Hair follicle dermal papilla cell (primary cell): ENCODE data around the gene ATP5F1E. TPM values are rescaled to one million over a fixed set of nuclear protein-coding genes. Genes with fewer than 3 reads are reported as not detected.

Experiments used
- total RNA-seq: library from RNA; depleted of rRNA; stranded (reverse); fragments of >200 nt; gene quantifications from 2 replicates; pipeline ENCODE4 v1.2.3, GENCODE V29; 2012

Gene ATP5F1E
- 13.7 and 15.3 TPM in 2 replicates for total RNA-seq

DNA sequence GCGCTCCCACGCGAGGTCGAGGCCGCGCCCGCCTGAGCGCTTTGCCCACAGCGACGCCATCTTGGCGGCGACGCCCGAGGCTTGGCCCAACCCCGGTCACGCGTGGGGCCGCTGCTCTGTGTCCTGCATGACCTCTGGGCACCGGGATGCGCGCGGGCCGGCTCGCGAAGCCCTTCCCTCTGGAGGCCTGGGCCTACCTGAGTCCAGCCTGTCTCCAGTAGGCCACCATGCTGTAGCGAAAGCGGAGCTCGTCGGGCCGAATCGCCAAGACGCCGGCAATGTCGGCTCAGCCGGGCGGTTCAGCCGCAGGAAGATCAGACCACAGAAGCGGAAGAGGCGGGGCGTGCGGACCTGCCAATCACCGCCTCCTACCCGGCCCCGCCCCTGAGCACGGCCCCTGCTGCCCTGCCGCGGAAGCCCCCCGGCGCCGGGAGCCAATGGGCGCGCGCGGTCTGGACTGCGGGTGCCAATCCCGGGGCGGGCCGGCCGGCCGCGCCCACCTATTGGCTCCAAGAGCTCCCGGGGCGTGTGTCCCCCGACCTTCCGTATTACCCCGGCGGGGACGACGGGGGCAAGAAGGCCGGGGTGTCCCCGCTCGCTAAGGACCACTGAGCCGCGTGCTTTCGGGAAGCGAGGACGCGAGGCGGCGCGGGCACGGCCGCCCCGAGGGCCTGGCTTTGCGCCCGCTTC is at the start of gene ATP5F1E:
ATP5F1E (minus strand) TSS at position 313 of the 690 bp plus-strand sequence; CDS start at position 229, 84 bp downstream.

DNA sequence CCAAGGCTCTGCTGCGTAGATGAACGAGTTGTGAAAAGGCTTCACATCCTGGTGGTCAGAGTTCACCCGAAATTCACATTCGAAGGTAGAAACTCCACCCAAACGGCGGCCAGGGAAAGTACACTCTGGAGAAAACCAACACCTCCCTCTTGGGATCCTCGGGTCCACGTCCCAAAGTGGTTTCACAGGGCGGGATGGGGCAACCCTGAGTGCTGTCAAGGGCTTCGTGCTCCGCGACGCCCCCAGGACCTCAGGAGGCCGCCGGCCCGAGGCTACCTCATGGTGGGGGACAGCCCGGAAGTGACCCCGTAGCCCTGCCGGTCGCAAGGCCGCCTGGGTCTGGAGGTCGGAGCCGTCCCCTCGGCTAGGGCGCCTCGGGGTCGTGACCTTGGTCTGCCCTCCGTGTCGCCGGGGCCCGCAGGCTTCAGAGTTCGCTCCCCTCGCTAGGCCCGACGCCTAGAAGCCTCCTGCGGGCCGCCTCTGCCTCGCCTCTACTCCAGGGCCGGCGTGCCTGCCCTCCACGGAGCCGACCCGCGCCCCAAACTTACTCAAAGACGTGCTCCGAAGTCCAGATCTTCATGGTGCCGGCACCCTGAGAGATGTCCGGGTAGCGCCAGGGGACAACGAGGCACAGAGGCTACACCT is 10.1 kb upstream of the ATP5F1E start, which contains the start of gene PRELID3B:
PRELID3B (minus strand) TSS at position 636 of the 645 bp plus-strand sequence; CDS start at position 580, 56 bp downstream.

DNA sequence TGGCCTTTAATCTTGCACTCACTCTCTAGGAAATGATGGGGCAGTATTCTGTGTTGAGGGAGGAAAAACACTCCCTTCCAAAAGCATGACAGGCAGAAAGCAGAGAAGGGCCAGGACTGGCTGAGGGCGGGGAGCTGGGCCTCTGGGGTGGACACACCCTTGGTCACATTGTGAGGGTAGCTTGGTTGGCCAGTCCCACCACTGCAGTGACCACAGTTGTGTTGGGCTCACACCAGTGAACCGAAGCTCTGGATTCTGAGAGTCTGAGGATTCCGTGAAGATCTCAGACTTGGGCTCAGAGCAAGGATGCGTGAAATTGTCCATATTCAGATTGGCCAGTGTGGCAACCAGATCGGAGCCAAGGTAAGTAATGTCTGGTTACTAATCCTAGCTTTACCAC is 12.9 kb downstream of the ATP5F1E start, which contains the start of gene TUBB1:
TUBB1 (plus strand) TSS at position 213 of the 400 bp plus-strand sequence; CDS start at position 307, 94 bp downstream.

DNA sequence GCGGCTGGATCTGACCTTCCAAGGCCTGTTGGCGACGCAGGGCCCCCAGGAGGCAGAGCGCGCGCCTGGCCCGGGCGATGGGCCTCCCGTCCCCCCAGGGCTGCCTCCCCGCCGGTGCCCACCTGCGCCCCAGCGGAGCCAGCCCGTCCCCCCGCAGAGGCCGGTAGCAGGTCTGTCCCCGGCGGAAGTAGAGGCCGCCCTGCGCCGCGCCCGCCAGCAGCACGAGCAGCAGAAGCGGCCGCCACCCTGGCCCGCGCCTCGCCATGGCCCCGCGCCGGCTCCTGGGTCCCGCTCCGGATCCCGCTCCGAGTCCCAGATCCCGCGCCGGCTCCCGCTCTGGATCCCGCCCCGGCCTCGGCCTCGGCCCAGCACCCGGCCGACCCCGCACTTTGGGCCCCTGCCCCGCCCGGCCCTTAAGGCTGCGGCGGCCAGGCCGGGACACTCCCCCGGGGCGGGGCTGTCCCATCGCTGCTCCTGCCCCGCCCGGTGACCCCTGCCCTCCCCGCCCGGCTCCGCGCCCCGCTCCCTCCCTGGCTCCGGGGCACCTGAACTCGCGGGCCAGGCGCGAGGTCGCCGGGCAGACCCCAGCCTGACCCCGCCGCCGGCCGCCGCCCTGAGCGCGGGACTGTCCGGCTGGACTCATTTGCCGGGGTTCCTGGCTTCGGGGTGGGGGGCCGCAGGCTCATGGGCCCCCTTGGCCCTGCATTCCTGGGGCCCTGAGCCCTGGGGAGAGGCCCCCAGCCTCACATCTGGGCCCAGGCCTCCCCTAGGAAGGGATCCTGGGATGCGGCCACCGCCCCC is 25.1 kb downstream of the ATP5F1E start, which contains the start of gene CTSZ:
CTSZ (minus strand) TSS at position 391 of the 801 bp plus-strand sequence; CDS start at position 265, 126 bp downstream.

DNA sequence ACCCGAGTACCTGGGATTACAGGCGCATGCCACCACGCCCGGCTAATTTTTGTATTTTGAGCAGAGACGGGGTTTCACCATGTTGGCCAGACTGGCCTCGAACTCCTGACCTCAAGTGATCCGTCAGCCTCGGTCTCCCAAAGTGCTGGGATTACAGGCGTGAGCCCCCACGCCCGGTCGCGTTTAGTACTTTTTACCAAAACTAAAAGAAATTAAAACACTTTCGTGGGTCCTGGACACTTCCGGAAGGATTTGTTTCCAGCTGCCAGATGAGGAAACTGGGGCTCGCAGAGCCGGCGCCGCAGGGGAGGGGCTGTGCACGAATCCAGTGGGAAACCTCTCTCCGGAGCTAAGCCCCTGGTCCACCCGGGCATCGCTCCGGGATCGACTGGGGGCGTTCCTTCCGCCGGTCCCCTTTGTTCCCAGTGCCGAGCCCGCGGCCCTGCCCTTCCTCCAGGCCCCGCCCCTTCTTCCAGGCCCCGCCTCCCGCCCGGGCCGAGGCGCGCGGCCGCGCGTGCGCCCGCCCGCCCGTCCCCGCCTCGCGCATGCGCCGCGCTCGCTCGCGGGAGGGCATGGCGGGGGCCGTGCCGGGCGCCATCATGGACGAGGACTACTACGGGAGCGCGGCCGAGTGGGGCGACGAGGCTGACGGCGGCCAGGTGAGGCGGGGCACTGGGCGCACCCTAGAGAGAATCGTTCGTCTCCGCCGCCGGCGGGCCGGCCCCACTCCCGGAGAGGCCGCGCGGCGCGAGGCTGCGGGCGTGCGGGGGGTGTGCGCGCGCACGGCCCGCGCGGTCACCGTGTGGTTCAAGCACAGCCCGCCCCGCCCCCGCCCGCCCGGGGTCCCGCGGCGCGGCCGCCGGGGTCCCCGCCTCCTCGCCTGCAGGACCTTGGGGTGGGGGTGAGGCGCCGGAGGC is 51.2 kb downstream of the ATP5F1E start, which contains the start of gene NELFCD:
NELFCD (plus strand) TSS at position 546 of the 917 bp plus-strand sequence; CDS start at position 600, 54 bp downstream.

Other genes starting within 250 kb of the ATP5F1E start
- gene GNAS-AS1, start 181.4 kb downstream of the ATP5F1E start, total RNA-seq: 0.73 and 0.81 TPM in 2 replicates
- gene GNAS, start 179.6 kb downstream of the ATP5F1E start, total RNA-seq: 617 and 716 TPM in 2 replicates
- 66.8 and 70.9 TPM in 2 replicates for gene NELFCD, start 51.1 kb downstream of the ATP5F1E start, total RNA-seq
- 118 and 137 TPM in 2 replicates for gene CTSZ, start 25.1 kb downstream of the ATP5F1E start, total RNA-seq
- under 0.01 TPM in 1 of 2 replicates, not detected in the other for gene TUBB1, start 12.9 kb downstream of the ATP5F1E start, total RNA-seq
- gene PRELID3B, start 10.5 kb upstream of the ATP5F1E start, total RNA-seq: 57.1 and 59.6 TPM in 2 replicates
- gene ZNF831, start 131.5 kb upstream of the ATP5F1E start, total RNA-seq: not detected in 2 replicates